GOT3 (cell line): ENCODE results near the gene TMEM176B.
"Not testable (repeated sequence)": the region's sequence is repeated elsewhere in the genome, so short reads cannot be mapped to it uniquely, and the experiment has no call there.

ENCODE experiments used
- DNase-seq: peaks from one replicate; lab custom pipeline; 2025; ENCODE audit warnings: mixed read lengths; lab: John Stamatoyannopoulos, UW

TMEM176B gene

GRCh38 chr7:150823043-150823442 is 22.9 kb upstream of the TMEM176B start:
- no peak for DNase-seq

- no peak for DNase-seq
Measured at GRCh38 chr7:150820578-150821198, 20.5 kb upstream of the TMEM176B start.

GRCh38 chr7:150820148-150820547 is 20.0 kb upstream of the TMEM176B start:
- no peak for DNase-seq

GRCh38 chr7:150818971-150819370 is 18.8 kb upstream of the TMEM176B start:
- no peak for DNase-seq

GRCh38 chr7:150814328-150815001 is 14.3 kb upstream of the TMEM176B start:
- DNase-seq = no peak

GRCh38 chr7:150807616-150808438 is 7.7 kb upstream of the TMEM176B start:
- DNase-seq = not testable (repeated sequence)

GRCh38 chr7:150806863-150807262 is 6.7 kb upstream of the TMEM176B start:
- DNase-seq = no peak

- DNase-seq = no peak
Measured at GRCh38 chr7:150806454-150806853, 6.3 kb upstream of the TMEM176B start.

- no peak for DNase-seq
Measured at GRCh38 chr7:150805864-150806263, 5.7 kb upstream of the TMEM176B start.

- DNase-seq = no peak
Measured at GRCh38 chr7:150804802-150805201, 4.6 kb upstream of the TMEM176B start.

- no peak for DNase-seq
Measured at GRCh38 chr7:150803161-150803860, 3.1 kb upstream of the TMEM176B start.

GRCh38 chr7:150801946-150802771 is 2.0 kb upstream of the TMEM176B start:
- DNase-seq = no peak

GRCh38 chr7:150801242-150801945 is 1.2 kb upstream of the TMEM176B start:
- no peak for DNase-seq

- DNase-seq = no peak
Measured at GRCh38 chr7:150800581-150801241, 547 bp upstream of the TMEM176B start, which contains the start of gene TMEM176A. TMEM176A (plus strand) TSS chr7:150800769; CDS start chr7:150801551, 782 bp downstream.

GRCh38 chr7:150799156-150799555 is 1.0 kb downstream of the TMEM176B start:
- no peak for DNase-seq

- no peak for DNase-seq
Measured at GRCh38 chr7:150797661-150798060, 2.5 kb downstream of the TMEM176B start.

- DNase-seq = no peak
Measured at GRCh38 chr7:150793569-150794238, 6.5 kb downstream of the TMEM176B start.

- DNase-seq = no peak
Measured at GRCh38 chr7:150791746-150792452, 8.3 kb downstream of the TMEM176B start.

GRCh38 chr7:150791304-150791703 is 8.9 kb downstream of the TMEM176B start:
- DNase-seq = no peak
